ENCODE data around the gene CRYGC. TPM values are rescaled to one million over a fixed set of nuclear protein-coding genes. Genes with fewer than 3 reads are reported as not detected.
A peak's percentile ranks its signal among the peaks of the same experiment; 100 is the strongest.
"Not testable (repeated sequence)": the region's sequence is repeated elsewhere in the genome, so short reads cannot be mapped to it uniquely, and the experiment has no call there.

Gene CRYGC
- total RNA-seq, 1 experiment from 2014 or later = 7.2 TPM

GRCh38 chr2:208101716-208102631 lies 27.7 kb downstream of the CRYGC start:
- in situ Hi-C loops (cut with HindIII; ENCODE audit: low sequenced_read_pairs) = loop anchor here (25.0 kb wide), 1 partner anchor 135 kb away; no protein-coding TSS in a partner anchor
- DNase-seq (ENCODE audit: low spot score) = peak; percentile 33

DNA sequence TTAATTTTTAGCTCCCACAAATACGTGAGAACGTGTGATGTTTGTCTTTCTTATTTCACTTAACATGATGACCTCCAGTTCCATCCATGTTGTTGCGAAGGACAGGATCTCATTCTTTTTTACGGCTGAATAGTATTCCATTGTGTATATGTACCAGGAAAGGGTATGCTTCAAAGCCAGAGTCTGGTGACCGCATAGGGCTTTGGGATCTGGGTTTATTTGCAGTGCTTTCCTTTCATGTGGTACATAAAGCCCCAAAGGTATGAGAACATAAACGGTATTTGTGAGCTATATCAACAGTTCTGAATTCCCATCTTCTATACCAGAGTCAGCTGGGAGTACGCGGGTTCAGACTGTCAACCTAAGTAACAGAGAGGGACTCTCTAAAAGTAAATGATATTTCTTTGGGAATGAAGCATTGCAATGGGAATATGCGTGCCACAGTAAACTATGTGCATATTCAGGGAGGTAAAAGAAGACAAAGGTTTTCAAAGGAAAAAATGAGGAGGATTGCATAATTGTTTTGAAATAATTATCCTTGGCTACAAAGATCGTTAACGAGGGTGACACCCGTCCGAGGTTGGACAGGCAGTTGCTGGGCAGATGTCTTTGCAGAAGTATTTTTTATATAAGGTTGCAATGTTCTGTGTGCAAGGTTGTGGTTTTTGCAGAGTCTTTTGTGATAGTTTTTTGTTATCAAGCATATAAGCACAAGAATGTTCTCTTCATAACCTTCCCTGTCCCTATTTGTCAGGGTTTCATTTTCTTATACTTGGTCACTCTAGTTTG lies 29.8 kb downstream of the CRYGC start:
- no peak for DNase-seq (ENCODE audit: low spot score)
- in situ Hi-C loops (cut with HindIII; ENCODE audit: low sequenced_read_pairs) = loop anchor here (25.0 kb wide), 1 partner anchor 137 kb away; no protein-coding TSS in a partner anchor

- in situ Hi-C loops (cut with HindIII; ENCODE audit: low sequenced_read_pairs); DNase-seq (ENCODE audit: low spot score): not testable (repeated sequence)
These were observed 30.9 kb downstream of the CRYGC start for GRCh38 chr2:208098701-208099100.

- in situ Hi-C loops (cut with HindIII; ENCODE audit: low sequenced_read_pairs) = no loop called here
- no peak for DNase-seq (ENCODE audit: low spot score)
These were observed 31.4 kb downstream of the CRYGC start for GRCh38 chr2:208098267-208098666.

DNA sequence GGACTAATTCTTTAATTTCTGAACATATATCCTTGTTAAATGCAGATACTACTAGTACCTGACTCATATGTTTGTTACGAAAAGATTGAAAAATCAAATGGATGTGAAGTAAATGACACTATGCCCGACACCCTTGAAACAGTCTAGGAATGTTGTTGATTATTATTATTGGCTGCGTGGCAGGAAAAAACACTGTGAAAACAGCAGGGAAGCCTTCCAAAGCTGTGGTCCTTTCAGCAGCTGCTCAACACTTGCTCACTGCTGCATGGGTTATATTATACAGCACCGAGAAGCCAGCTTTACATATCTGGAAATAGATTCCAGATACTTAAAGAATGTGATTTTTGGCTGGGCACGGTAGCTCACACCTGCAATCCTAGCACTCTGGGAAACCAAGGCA lies 31.8 kb downstream of the CRYGC start:
- in situ Hi-C loops (cut with HindIII; ENCODE audit: low sequenced_read_pairs) = no loop called here
- no peak for DNase-seq (ENCODE audit: low spot score)

DNA sequence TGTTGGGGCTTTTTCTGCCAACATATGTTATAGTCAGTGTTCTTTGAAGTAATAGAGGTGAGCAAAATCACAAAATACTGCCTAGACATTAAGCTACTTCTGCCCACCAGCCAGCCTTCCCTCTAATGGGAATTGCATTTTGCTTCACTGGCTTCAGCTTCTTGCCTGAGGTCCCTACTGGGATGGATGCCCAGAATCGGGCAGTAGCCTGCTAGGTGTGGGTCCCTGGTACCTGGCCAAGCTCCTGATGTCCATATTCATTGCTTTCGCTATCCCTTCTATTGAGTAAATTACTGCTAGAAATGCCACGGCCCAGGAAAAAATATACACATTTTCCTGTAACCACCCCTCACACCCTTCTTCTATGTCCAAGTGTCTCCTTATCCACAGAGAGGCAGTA lies 32.3 kb downstream of the CRYGC start:
- DNase-seq (ENCODE audit: low spot score) = no peak
- in situ Hi-C loops (cut with HindIII; ENCODE audit: low sequenced_read_pairs) = no loop called here

GRCh38 chr2:208096080-208096479 lies 33.5 kb downstream of the CRYGC start:
- in situ Hi-C loops (cut with HindIII; ENCODE audit: low sequenced_read_pairs) = no loop called here
- no peak for DNase-seq (ENCODE audit: low spot score)

- in situ Hi-C loops (cut with HindIII; ENCODE audit: low sequenced_read_pairs) = no loop called here
- DNase-seq (ENCODE audit: low spot score) = no peak
These were observed 36.5 kb downstream of the CRYGC start for GRCh38 chr2:208093128-208093527.

GRCh38 chr2:208092093-208092832 lies 37.4 kb downstream of the CRYGC start:
- in situ Hi-C loops (cut with HindIII; ENCODE audit: low sequenced_read_pairs) = no loop called here
- DNase-seq (ENCODE audit: low spot score) = no peak

DNA sequence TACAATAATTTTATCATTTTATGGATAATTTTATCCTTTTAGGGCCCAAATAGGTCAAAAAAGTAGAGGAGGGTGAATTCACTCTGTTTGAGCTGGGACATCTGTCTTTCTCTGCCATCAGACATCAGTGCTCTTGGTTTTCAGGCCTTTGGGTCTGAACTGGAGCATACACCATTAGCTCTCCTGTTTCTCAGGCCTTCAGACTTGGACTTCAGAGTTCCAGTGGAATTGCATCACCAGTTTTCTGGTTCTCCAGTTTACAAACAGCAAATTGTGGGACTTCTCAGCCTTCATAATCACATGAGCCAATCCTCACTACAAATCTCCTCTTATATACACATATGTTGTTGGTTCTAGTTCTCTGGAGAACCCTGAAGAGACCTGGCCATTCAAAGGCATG lies 39.2 kb downstream of the CRYGC start:
- in situ Hi-C loops (cut with HindIII; ENCODE audit: low sequenced_read_pairs) = no loop called here
- no peak for DNase-seq (ENCODE audit: low spot score)

- in situ Hi-C loops (cut with HindIII; ENCODE audit: low sequenced_read_pairs) = no loop called here
These were observed 43.6 kb downstream of the CRYGC start for GRCh38 chr2:208086029-208086428.

GRCh38 chr2:208083807-208084206 lies 45.8 kb downstream of the CRYGC start:
- in situ Hi-C loops (cut with HindIII; ENCODE audit: low sequenced_read_pairs) = no loop called here
- no peak for DNase-seq (ENCODE audit: low spot score)

More at GRCh38 chr2:208086029-208086428, 43.6 kb downstream of the CRYGC start:
- DNase-seq (ENCODE audit: low spot score) = no peak

Other genes starting within 250 kb of the CRYGC start
- gene PLEKHM3, start 104.3 kb downstream of the CRYGC start, total RNA-seq (2014; rRNA removed; shearing (Covaris generic)) = 22.6 and 25.8 TPM in 2 replicates
- not detected in 2 replicates for gene CRYGD, start 5.3 kb downstream of the CRYGC start, total RNA-seq (2014; rRNA removed; shearing (Covaris generic))
- not detected in 2 replicates for gene CRYGB, start 16.3 kb upstream of the CRYGC start, total RNA-seq (2014; rRNA removed; shearing (Covaris generic))
- not detected in 2 replicates for gene CRYGA, start 33.8 kb upstream of the CRYGC start, total RNA-seq (2014; rRNA removed; shearing (Covaris generic))
- gene C2orf80, start 60.2 kb upstream of the CRYGC start, total RNA-seq (2014; rRNA removed; shearing (Covaris generic)) = 7.4 and 30.2 TPM in 2 replicates
- gene IDH1, start 125.2 kb upstream of the CRYGC start, total RNA-seq (2014; rRNA removed; shearing (Covaris generic)) = 440 and 536 TPM in 2 replicates
- gene PIKFYVE, start 136.4 kb upstream of the CRYGC start, total RNA-seq (2014; rRNA removed; shearing (Covaris generic)) = 21.2 and 29.2 TPM in 2 replicates